Upper lobe of left lung (tissue), 4 donors: ENCODE results near the gene RNASE3.
"Not testable (repeated sequence)": the region's sequence is repeated elsewhere in the genome, so short reads cannot be mapped to it uniquely, and the experiment has no call there.

ENCODE experiments used
- CTCF ChIP-seq, 6 experiments: fragments of 450-650 bp in 4 of 6; fragments of 200-600 bp in 2 of 6; sonication (generic) in 2 of 6; IDR thresholded peaks; one replicate each; pipeline ENCODE4 v1.5.1; 2016 to 2019; ENCODE audit warnings: antibody characterized with exemption in 6 of 6
- EP300 ChIP-seq, 4 donors: sonication (generic); formaldehyde crosslinking; IDR thresholded peaks; one replicate each; pipeline ENCODE4 v1.5.1; 2017; ENCODE audit warnings: antibody characterized with exemption in 4 of 4, control low read depth in 2 of 4
- POLR2A ChIP-seq, 4 donors: fragments of 450-650 bp; IDR thresholded peaks; one replicate each; pipeline ENCODE4 v1.5.1; 2016 to 2017; ENCODE audit warnings: antibody characterized with exemption in 4 of 4, mild to moderate bottlenecking in 2 of 4
- POLR2AphosphoS5 ChIP-seq, 2 donors: sonication (generic); formaldehyde crosslinking; IDR thresholded peaks; one replicate each; pipeline ENCODE4 v1.5.1; 2017; ENCODE audit warnings: antibody characterized with exemption in 2 of 2

GRCh38 chr14:20881229-20881628, 10.0 kb upstream of the RNASE3 start:
- not testable (repeated sequence) for TF ChIP-seq CTCF, POLR2AphosphoS5, EP300, POLR2A (IDR thresholded peaks at IDR 0.05)
